ENCODE results near the gene PRKCA. TPM values are rescaled to one million over a fixed set of nuclear protein-coding genes. Genes with fewer than 3 reads are reported as not detected.

PRKCA gene
- total and polyA plus RNA-seq, 9 donors = 9.1 to 67.6 (median 37.2) TPM

GRCh38 chr17:66519154-66519553 is 216.7 kb downstream of the PRKCA start:
- H3K27ac ChIP-seq = no peak overlapping the region
- intact Hi-C loops (cut with DNase I) = no loop called here

GRCh38 chr17:66520999-66521398 is 218.6 kb downstream of the PRKCA start:
- Histone ChIP-seq H3K27me3 (no peaks in the 10 kb centered on the region), H3K9me3 (no peaks in the 10 kb centered on the region), H3K36me3 (no peaks in the 10 kb centered on the region), H3K4me3 (no peak overlapping the region), H3K27ac (no peak overlapping the region), H3K4me1 (ENCODE audit: insufficient read depth) (peaks cover 12% of the 10 kb centered on the region)
- intact Hi-C loops (cut with DNase I) = no loop called here
- TF ChIP-seq CTCF (IDR thresholded peaks at IDR 0.05) (no peak), EP300 (IDR thresholded peaks at IDR 0.05) (no peak), POLR2A (IDR thresholded peaks at IDR 0.05) (no peak)
- DNase-seq = no peak
- 46 to 63% (median 57%) methylated on average over 2 of the region's 2 CpGs for WGBS, 3 donors

More at GRCh38 chr17:66519154-66519553, 216.7 kb downstream of the PRKCA start:
- 94 to 97% (median 94%) methylated on average over 3 of the region's 3 CpGs for WGBS, 3 donors
- no peaks in the 10 kb centered on the region for H3K27me3 ChIP-seq
- no peak overlapping the region for H3K4me3 ChIP-seq
- no peaks in the 10 kb centered on the region for H3K36me3 ChIP-seq
- no peak for DNase-seq
- peaks cover 12% of the 10 kb centered on the region for H3K4me1 ChIP-seq (ENCODE audit: insufficient read depth)
- TF ChIP-seq CTCF (IDR thresholded peaks at IDR 0.05) = no peak
- no peak for TF ChIP-seq EP300 (IDR thresholded peaks at IDR 0.05)
- TF ChIP-seq POLR2A (IDR thresholded peaks at IDR 0.05) = no peak
- H3K9me3 ChIP-seq = no peaks in the 10 kb centered on the region

GRCh38 chr17:66522591-66523272 is 220.3 kb downstream of the PRKCA start:
- H3K4me1 ChIP-seq (ENCODE audit: insufficient read depth) = peaks cover 12% of the 10 kb centered on the region
- DNase-seq = no peak

DNA sequence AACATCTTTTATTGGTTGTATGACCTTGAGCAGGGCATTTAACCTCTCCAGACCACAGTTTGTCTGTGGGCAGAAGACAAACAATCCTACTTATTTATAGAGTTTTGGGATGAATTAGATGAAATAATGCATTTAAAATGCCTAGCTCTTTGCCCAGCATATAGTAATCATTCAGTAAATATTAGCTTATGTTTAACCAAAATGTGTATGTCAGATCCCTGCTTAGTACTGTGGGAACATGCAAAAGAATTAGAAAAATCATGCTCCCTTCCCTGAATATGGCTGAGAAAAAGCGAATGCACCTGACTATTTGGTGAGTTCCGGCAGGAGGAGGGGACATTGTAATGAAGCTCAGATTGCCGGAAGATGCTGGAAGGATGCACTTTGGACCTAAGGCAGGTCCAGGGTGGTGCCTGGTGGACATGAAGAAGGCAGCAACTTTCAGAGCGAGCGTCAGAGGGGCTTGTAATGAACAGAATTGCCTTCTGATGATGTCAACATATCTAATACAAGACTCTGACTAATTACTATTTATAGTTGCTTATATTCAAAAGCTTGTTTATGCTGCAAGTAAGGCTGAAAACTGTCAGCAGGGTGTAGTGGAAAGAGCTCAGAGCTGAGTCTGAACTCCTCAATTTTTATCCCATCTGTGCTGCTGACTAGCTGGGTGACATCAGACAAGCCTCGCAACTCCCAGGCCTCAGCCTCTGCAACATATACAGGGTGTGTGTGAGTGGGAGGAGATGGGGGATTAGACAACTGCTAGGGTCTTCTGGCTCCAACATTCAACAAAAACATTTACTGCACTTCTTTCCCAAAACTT is 221.2 kb downstream of the PRKCA start:
- intact Hi-C loops (cut with DNase I) = no loop called here
- H3K27me3 ChIP-seq = no peaks in the 10 kb centered on the region
- no peak for TF ChIP-seq CTCF (IDR thresholded peaks at IDR 0.05)
- TF ChIP-seq POLR2A (IDR thresholded peaks at IDR 0.05) = no peak
- no peak for TF ChIP-seq EP300 (IDR thresholded peaks at IDR 0.05)
- H3K4me3 ChIP-seq = no peak overlapping the region
- H3K36me3 ChIP-seq = no peaks in the 10 kb centered on the region
- no peaks in the 10 kb centered on the region for H3K9me3 ChIP-seq
- peaks cover 12% of the 10 kb centered on the region for H3K4me1 ChIP-seq (ENCODE audit: insufficient read depth)
- H3K27ac ChIP-seq = no peak overlapping the region
- no peak for DNase-seq
- WGBS, 3 donors = 64 to 71% (median 68%) methylated on average over 6 of the region's 6 CpGs

More at GRCh38 chr17:66522591-66523272, 220.3 kb downstream of the PRKCA start:
- no peaks in the 10 kb centered on the region for H3K9me3 ChIP-seq
- H3K4me3 ChIP-seq = no peak overlapping the region
- no peaks in the 10 kb centered on the region for H3K27me3 ChIP-seq
- H3K36me3 ChIP-seq = no peaks in the 10 kb centered on the region
- TF ChIP-seq POLR2A (IDR thresholded peaks at IDR 0.05) (no peak), EP300 (IDR thresholded peaks at IDR 0.05) (no peak), CTCF (IDR thresholded peaks at IDR 0.05) (no peak)
- WGBS, 3 donors = 92 to 95% (median 92%) methylated on average over 3 of the region's 3 CpGs
- no peak overlapping the region for H3K27ac ChIP-seq
- intact Hi-C loops (cut with DNase I) = no loop called here

Measured in ovary (tissue), 9 donors.